Parathyroid adenoma (tissue), 2 donors: ENCODE measurements around the gene FFAR4.

ENCODE experiments used
- H2AFZ ChIP-seq: fragments of 300-600 bp; sonication (generic); one replicate; pipeline ENCODE4 v1.7.0; 2017; ENCODE audit warnings: antibody characterized with exemption, mild to moderate bottlenecking
- H3K27ac ChIP-seq: fragments of 300-600 bp; sonication (generic); one replicate; pipeline ENCODE4 v1.7.0; 2017
- H3K27me3 ChIP-seq: fragments of 300-600 bp; sonication (generic); one replicate; pipeline ENCODE4 v1.7.0; 2017; ENCODE audit warnings: low read length; ENCODE audit not compliant: control insufficient read depth, insufficient read depth
- H3K36me3 ChIP-seq: fragments of 300-600 bp; sonication (generic); one replicate; pipeline ENCODE4 v1.7.0; 2017; ENCODE audit warnings: low read length; ENCODE audit not compliant: control insufficient read depth, insufficient read depth
- H3K4me1 ChIP-seq: fragments of 300-600 bp; sonication (generic); one replicate; pipeline ENCODE4 v1.7.0; 2017; ENCODE audit warnings: control low read depth
- H3K4me2 ChIP-seq: fragments of 300-600 bp; sonication (generic); one replicate; pipeline ENCODE4 v1.7.0; 2017; ENCODE audit warnings: low read length
- H3K4me3 ChIP-seq: fragments of 300-600 bp; sonication (generic); one replicate; pipeline ENCODE4 v1.7.0; 2017; ENCODE audit warnings: low read depth, low read length
- H3K79me2 ChIP-seq: fragments of 300-600 bp; sonication (generic); one replicate; pipeline ENCODE4 v1.7.0; 2017; ENCODE audit warnings: control low read depth
- H3K9ac ChIP-seq: fragments of 300-600 bp; sonication (generic); one replicate; pipeline ENCODE4 v1.7.0; 2017; ENCODE audit warnings: mild to moderate bottlenecking
- H3K9me3 ChIP-seq: fragments of 300-600 bp; sonication (generic); one replicate; pipeline ENCODE4 v1.7.0; 2017; ENCODE audit warnings: low read length; ENCODE audit not compliant: control insufficient read depth
- CTCF ChIP-seq: fragments of 300-600 bp; sonication (generic); IDR thresholded peaks from one replicate; pipeline ENCODE4 v1.7.0; 2017; ENCODE audit warnings: antibody characterized with exemption, mild to moderate bottlenecking
- donor health status: primary hyperparathyroidism.

The FFAR4 gene

GRCh38 chr10:93593254-93593653, 26.8 kb downstream of the FFAR4 start:
- H3K36me3 ChIP-seq = no peaks in the 10 kb centered on the region
- no peak overlapping the region for H3K4me3 ChIP-seq
- no peak overlapping the region for H3K27ac ChIP-seq
- H3K4me2 ChIP-seq = no peak overlapping the region
- no peaks in the 10 kb centered on the region for H3K4me1 ChIP-seq
- H3K79me2 ChIP-seq = no peaks in the 10 kb centered on the region
- no peaks in the 10 kb centered on the region for H3K27me3 ChIP-seq
- H3K9ac ChIP-seq = no peak overlapping the region
- H3K9me3 ChIP-seq = no peaks in the 10 kb centered on the region
- no peak overlapping the region for H2AFZ ChIP-seq
- TF ChIP-seq CTCF = no peak

- H2AFZ ChIP-seq = no peak overlapping the region
- TF ChIP-seq CTCF = no peak
- H3K4me2 ChIP-seq = no peak overlapping the region
- no peak overlapping the region for H3K27ac ChIP-seq
- H3K9me3 ChIP-seq = no peaks in the 10 kb centered on the region
- no peaks in the 10 kb centered on the region for H3K4me1 ChIP-seq
- H3K27me3 ChIP-seq = no peaks in the 10 kb centered on the region
- no peaks in the 10 kb centered on the region for H3K36me3 ChIP-seq
- no peaks in the 10 kb centered on the region for H3K79me2 ChIP-seq
- H3K9ac ChIP-seq = no peak overlapping the region
- H3K4me3 ChIP-seq = no peak overlapping the region
Observed at GRCh38 chr10:93593749-93594148, 27.3 kb downstream of the FFAR4 start.

GRCh38 chr10:93594518-93594917, 28.1 kb downstream of the FFAR4 start:
- no peaks in the 10 kb centered on the region for H3K79me2 ChIP-seq
- no peaks in the 10 kb centered on the region for H3K4me1 ChIP-seq
- no peaks in the 10 kb centered on the region for H3K27me3 ChIP-seq
- no peak overlapping the region for H3K9ac ChIP-seq
- TF ChIP-seq CTCF = no peak
- no peaks in the 10 kb centered on the region for H3K9me3 ChIP-seq
- H3K4me2 ChIP-seq = no peak overlapping the region
- H3K27ac ChIP-seq = no peak overlapping the region
- H2AFZ ChIP-seq = no peak overlapping the region
- H3K36me3 ChIP-seq = no peaks in the 10 kb centered on the region
- H3K4me3 ChIP-seq = no peak overlapping the region

GRCh38 chr10:93595378-93596161, 29.1 kb downstream of the FFAR4 start:
- no peak overlapping the region for H3K27ac ChIP-seq
- no peak for TF ChIP-seq CTCF
- H3K9ac ChIP-seq = no peak overlapping the region
- no peaks in the 10 kb centered on the region for H3K4me1 ChIP-seq
- no peak overlapping the region for H3K4me2 ChIP-seq
- H2AFZ ChIP-seq = no peak overlapping the region
- no peak overlapping the region for H3K4me3 ChIP-seq
- H3K9me3 ChIP-seq = no peaks in the 10 kb centered on the region
- H3K36me3 ChIP-seq = no peaks in the 10 kb centered on the region
- no peaks in the 10 kb centered on the region for H3K79me2 ChIP-seq
- no peaks in the 10 kb centered on the region for H3K27me3 ChIP-seq

GRCh38 chr10:93596539-93596938, 30.1 kb downstream of the FFAR4 start:
- TF ChIP-seq CTCF = no peak
- H2AFZ ChIP-seq = no peak overlapping the region
- H3K79me2 ChIP-seq = no peaks in the 10 kb centered on the region
- no peak overlapping the region for H3K9ac ChIP-seq
- no peaks in the 10 kb centered on the region for H3K27me3 ChIP-seq
- H3K4me1 ChIP-seq = no peaks in the 10 kb centered on the region
- no peak overlapping the region for H3K4me3 ChIP-seq
- H3K27ac ChIP-seq = no peak overlapping the region
- no peaks in the 10 kb centered on the region for H3K9me3 ChIP-seq
- H3K36me3 ChIP-seq = no peaks in the 10 kb centered on the region
- no peak overlapping the region for H3K4me2 ChIP-seq
